ENCODE results near the gene CREB3L2. TPM values are rescaled to one million over a fixed set of nuclear protein-coding genes. Genes with fewer than 3 reads are reported as not detected.

The CREB3L2 gene
- total RNA-seq, 4 donors from 2014 or later = 43.5 to 73.0 (median 51.2) TPM

- TF ChIP-seq CTCF (IDR thresholded peaks at IDR 0.05) (no peak), POLR2A (IDR thresholded peaks at IDR 0.05) (no peak), EP300 (IDR thresholded peaks at IDR 0.05) (no peak)
- DNase-seq (ENCODE audit: low spot score in 2 of 2) = no peak
- 81 to 95% methylated on average over 1 of the region's 1 CpG for WGBS, 2 donors
- H3K27me3 ChIP-seq = no peaks in the 10 kb centered on the region
- peaks cover 0 to 6% (median 2%) of the 10 kb centered on the region in 4 donors for H3K4me1 ChIP-seq
- H3K4me3 ChIP-seq = no peak overlapping the region
- no peaks in the 10 kb centered on the region for H3K9me3 ChIP-seq
- no peak overlapping the region for H3K27ac ChIP-seq
- H3K36me3 ChIP-seq = no peaks in the 10 kb centered on the region
Measured at GRCh38 chr7:138009350-138009653, 7.4 kb upstream of the CREB3L2 start.

DNA sequence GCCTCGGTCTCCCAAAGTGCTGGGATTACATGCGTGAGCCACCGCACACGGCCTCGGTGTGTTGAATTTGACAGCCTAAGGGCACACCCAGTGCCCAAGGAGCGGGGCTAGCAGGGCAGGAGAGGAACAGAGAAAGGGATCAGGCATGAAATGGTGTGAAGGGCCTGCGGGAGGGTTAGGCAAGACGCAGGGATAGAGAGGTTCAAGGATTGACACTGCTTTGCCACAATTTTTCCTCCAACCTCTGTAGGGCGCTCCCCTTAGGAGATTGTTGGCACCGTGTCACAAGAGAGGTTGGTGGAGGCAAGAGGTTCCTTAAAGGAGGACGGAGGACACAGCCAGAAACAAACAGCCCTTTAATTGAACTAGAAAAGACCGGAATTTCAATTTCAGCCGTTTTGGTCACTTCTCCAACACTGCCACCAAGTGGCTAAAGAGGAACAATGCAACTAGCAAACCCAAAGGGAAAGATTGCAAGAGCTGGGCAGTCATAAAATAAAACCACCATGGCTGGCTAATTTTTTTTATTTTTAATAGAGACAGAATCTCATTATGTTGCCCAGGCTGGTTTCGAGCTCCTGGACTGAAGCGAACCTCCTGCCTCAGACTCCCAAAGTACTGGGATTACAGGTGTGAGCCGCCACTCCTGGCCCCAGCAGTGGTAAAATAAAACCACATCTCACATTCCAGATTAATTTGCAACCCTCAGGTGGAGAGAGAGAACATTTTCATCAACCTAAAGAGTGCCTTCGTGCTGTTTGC is 6.9 kb upstream of the CREB3L2 start:
- no peak overlapping the region for H3K4me3 ChIP-seq
- TF ChIP-seq POLR2A (IDR thresholded peaks at IDR 0.05) = no peak
- peak; percentile 73 to 92 (median 85) for TF ChIP-seq CTCF (IDR thresholded peaks at IDR 0.05)
- TF ChIP-seq EP300 (IDR thresholded peaks at IDR 0.05) = peak in 1 of 2 donors; percentile 60
- no peak for DNase-seq (ENCODE audit: low spot score in 2 of 2)

GRCh38 chr7:138008019-138008587 is 6.2 kb upstream of the CREB3L2 start:
- Histone ChIP-seq H3K9me3 (no peaks in the 10 kb centered on the region), H3K4me1 (peaks cover 0 to 6% (median 2%) of the 10 kb centered on the region in 4 donors), H3K27ac (peak overlapping the region in 2 of 4 donors; percentile 77 to 79), H3K27me3 (no peaks in the 10 kb centered on the region), H3K4me3 (no peak overlapping the region), H3K36me3 (no peaks in the 10 kb centered on the region)
- WGBS, 2 donors = 96 to 98% methylated on average over 6 to 7 of the region's 7 CpGs
- no peak for TF ChIP-seq POLR2A (IDR thresholded peaks at IDR 0.05)
- DNase-seq (ENCODE audit: low spot score in 2 of 2) = no peak

More for the DNA sequence above, 6.9 kb upstream of the CREB3L2 start:
- 45 to 46% methylated on average over 17 of the region's 17 CpGs for WGBS, 2 donors
- Histone ChIP-seq H3K4me1 (peaks cover 0 to 6% (median 2%) of the 10 kb centered on the region in 4 donors), H3K27ac (peak overlapping the region in 2 of 4 donors; percentile 77 to 79), H3K27me3 (no peaks in the 10 kb centered on the region), H3K36me3 (no peaks in the 10 kb centered on the region), H3K9me3 (no peaks in the 10 kb centered on the region)

GRCh38 chr7:138006106-138006505 is 4.2 kb upstream of the CREB3L2 start:
- TF ChIP-seq POLR2A (IDR thresholded peaks at IDR 0.05) = no peak
- no peak for TF ChIP-seq CTCF (IDR thresholded peaks at IDR 0.05)
- TF ChIP-seq EP300 (IDR thresholded peaks at IDR 0.05) = no peak
- H3K36me3 ChIP-seq = no peaks in the 10 kb centered on the region
- H3K27ac ChIP-seq = no peak overlapping the region
- no peak overlapping the region for H3K4me3 ChIP-seq
- H3K9me3 ChIP-seq = no peaks in the 10 kb centered on the region
- WGBS, 2 donors = 81 to 83% methylated on average over 2 of the region's 2 CpGs
- DNase-seq (ENCODE audit: low spot score in 2 of 2) = no peak
- H3K4me1 ChIP-seq = peaks cover 0 to 13% (median 2%) of the 10 kb centered on the region in 4 donors
- H3K27me3 ChIP-seq = no peaks in the 10 kb centered on the region

DNA sequence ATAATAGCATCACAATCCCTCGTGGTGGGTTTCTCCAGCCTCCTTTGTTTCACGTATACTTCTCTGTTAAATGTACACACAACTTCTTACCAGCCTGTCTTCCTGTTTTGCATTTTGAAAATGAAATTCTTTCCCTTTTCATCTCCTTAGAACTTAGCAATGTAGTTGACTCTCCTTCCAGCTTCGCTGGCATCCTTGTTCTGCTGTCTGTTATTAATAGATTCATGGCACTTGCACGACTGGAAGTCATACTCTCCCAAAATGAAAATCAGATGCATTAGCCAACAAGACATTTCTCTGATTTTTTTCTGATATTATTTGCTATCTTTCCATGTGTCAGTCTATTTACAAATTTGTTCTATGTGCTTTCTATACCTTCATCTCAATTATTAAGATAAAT is 3.0 kb upstream of the CREB3L2 start:
- WGBS, 2 donors = 73 to 77% methylated on average over 4 of the region's 4 CpGs
- no peaks in the 10 kb centered on the region for H3K36me3 ChIP-seq
- peaks cover 0 to 18% (median 5%) of the 10 kb centered on the region in 4 donors for H3K4me1 ChIP-seq
- H3K4me3 ChIP-seq = no peak overlapping the region
- H3K9me3 ChIP-seq = no peaks in the 10 kb centered on the region
- H3K27ac ChIP-seq = no peak overlapping the region
- no peaks in the 10 kb centered on the region for H3K27me3 ChIP-seq
- TF ChIP-seq POLR2A (IDR thresholded peaks at IDR 0.05) = no peak
- no peak for TF ChIP-seq CTCF (IDR thresholded peaks at IDR 0.05)
- no peak for TF ChIP-seq EP300 (IDR thresholded peaks at IDR 0.05)
- no peak for DNase-seq (ENCODE audit: low spot score in 2 of 2)
